K562 (cell line): ENCODE data around the gene IL10RB. TPM values are rescaled to one million over a fixed set of nuclear protein-coding genes. Genes with fewer than 3 reads are reported as not detected.

Experiments
- CBX1 ChIP-seq: sonication (generic); IDR thresholded peaks from 2 replicates; pipeline ENCODE4 v1.6.1; 2016; ENCODE audit warnings: antibody characterized with exemption, low read depth, mild to moderate bottlenecking
- CC2D1A ChIP-seq: fragments of 450-650 bp; IDR thresholded peaks from 2 replicates; pipeline ENCODE4 v1.6.1; 2017; ENCODE audit warnings: mild to moderate bottlenecking
- FOXP4 ChIP-seq: sonication (generic); formaldehyde crosslinking; IDR thresholded peaks from 2 replicates; pipeline ENCODE4 v1.8.0; 2022; ENCODE audit warnings: mild to moderate bottlenecking, missing genetic modification reagents, borderline replicate concordance
- HDAC6 ChIP-seq: IDR thresholded peaks from 2 replicates; pipeline ENCODE4 v1.6.1; 2012; ENCODE audit warnings: low read depth, mild to moderate bottlenecking, control low read depth, inconsistent platforms, low read length, moderate library complexity
- JUNB ChIP-seq: fragments of 450-650 bp; formaldehyde crosslinking; conservative IDR thresholded peaks from 2 replicates; pipeline ENCODE4 v1.4.0; 2020; ENCODE audit warnings: mild to moderate bottlenecking
- MTA2 ChIP-seq: fragments of 450-650 bp; IDR thresholded peaks from 2 replicates; pipeline ENCODE4 v1.6.1; 2016; ENCODE audit warnings: low read depth
- NR2C1 ChIP-seq, 2 experiments: fragments of 450-650 bp; IDR thresholded peaks; 2 replicates each; pipeline ENCODE4 v1.6.1; 2017; ENCODE audit warnings: mild to moderate bottlenecking in 2 of 2, antibody characterized with exemption in 1 of 2, inconsistent platforms in 1 of 2, missing compliant biosample characterization in 1 of 2, missing genetic modification characterization in 1 of 2
- PRDM10 ChIP-seq: fragments of 450-650 bp; IDR thresholded peaks from 2 replicates; pipeline ENCODE4 v1.6.1; 2018; ENCODE audit not compliant: partially characterized antibody
- RFX1 ChIP-seq: fragments of 450-650 bp; IDR thresholded peaks from 2 replicates; pipeline ENCODE4 v1.6.1; 2016; ENCODE audit warnings: mild to moderate bottlenecking, moderate library complexity
- STAT5A ChIP-seq: IDR thresholded peaks from 2 replicates; pipeline ENCODE4 v1.6.1; 2012; ENCODE audit warnings: low read length, inconsistent platforms, borderline replicate concordance
- THRAP3 ChIP-seq: fragments of 450-650 bp; IDR thresholded peaks from 2 replicates; pipeline ENCODE4 v1.6.1; 2016; ENCODE audit warnings: mild to moderate bottlenecking, inconsistent platforms, borderline replicate concordance
- TRIM25 ChIP-seq: fragments of 450-650 bp; IDR thresholded peaks from 2 replicates; pipeline ENCODE4 v1.7.0; 2016; ENCODE audit warnings: borderline replicate concordance
- ZNF354B ChIP-seq: fragments of 250-450 bp; sonication (Bioruptor Pico); IDR thresholded peaks from 2 replicates; pipeline ENCODE4 v1.4.0; 2020
- ZNF511 ChIP-seq: sonication (generic); formaldehyde crosslinking; IDR thresholded peaks from 2 replicates; pipeline ENCODE4 v1.8.0; 2022; ENCODE audit warnings: mild to moderate bottlenecking, missing genetic modification reagents
- ZNF75A ChIP-seq: fragments of 450-650 bp; formaldehyde crosslinking; IDR thresholded peaks from 2 replicates; pipeline ENCODE4 v1.4.0; 2020; ENCODE audit warnings: mild to moderate bottlenecking
- polyA plus RNA-seq, 8 experiments: library from polyadenylated mRNA; depleted of rRNA in 4 of 8; stranded (reverse) in 5 of 8; unstranded in 3 of 8; fragments of >200 nt; fragmentation: Nextera tagmentation in 2 of 8; fragmentation: Illumina TruSeq in 1 of 8; extraction: Ambion mirVana in 2 of 8; extraction: Trizol in 1 of 8; gene quantifications; 2 replicates each; pipeline versions ENCODE4 v1.2.1 to v1.2.3, GENCODE V29; 2011 to 2014; ENCODE audit warnings: inconsistent platforms in 1 of 8, missing spikeins in 1 of 8
- total RNA-seq, 7 experiments: library from RNA; depleted of rRNA in 6 of 7; stranded (reverse); fragments of >200 nt in 6 of 7; fragmentation: Illumina TruSeq in 2 of 7; extraction: Trizol in 2 of 7; gene quantifications; 2 replicates each; pipeline versions ENCODE4 v1.2.1 to v1.2.3, GENCODE V29; 2011 to 2021; ENCODE audit warnings: low replicate concordance in 1 of 7
- TF ChIP-seq, protein P1 (sequence below): fragments of 250-450 bp; sonication (Bioruptor Pico); IDR thresholded peaks from 2 replicates; pipeline ENCODE4 v1.8.0; 2022; ENCODE audit warnings: inconsistent platforms, mild to moderate bottlenecking, moderate library complexity, borderline replicate concordance
- TF ChIP-seq, protein P2 (sequence below): fragments of 250-450 bp; sonication (Bioruptor Pico); IDR thresholded peaks from 2 replicates; pipeline ENCODE4 v1.5.0; 2022; ENCODE audit warnings: mild to moderate bottlenecking

The IL10RB gene
- total and polyA plus RNA-seq, 9 of the 15 experiments (the other 6 are each of a cell fraction or from before 2014, with no cell fraction given), result 10.9 to 33.8 (median 23.0) TPM

GRCh38 chr21:33237486-33237885 is 28.7 kb upstream of the IL10RB start (continued):
- TF ChIP-seq RFX1 (peak; percentile 4; the same call in 1 of the 2 replicates), ZNF511 (no peak), NR2C1 (IDR thresholded peaks at IDR 0.05) (no peak), NR2C1 (tag; IDR thresholded peaks at IDR 0.05) (no peak), STAT5A (no peak), FOXP4 (CRISPR knock-in tag) (no peak), TRIM25 (no peak), HDAC6 (no peak), THRAP3 (no peak), ZNF354B (CRISPR knock-in tag) (no peak), PRDM10 (no peak), ZNF75A (CRISPR knock-in tag) (no peak), MTA2 (no peak), CC2D1A (no peak), JUNB (CRISPR knock-in tag) (0 out of 2 replicates have a peak, but pooled peaks have one; percentile 22), CBX1 (no peak)
- TF ChIP-seq, protein P1, sequence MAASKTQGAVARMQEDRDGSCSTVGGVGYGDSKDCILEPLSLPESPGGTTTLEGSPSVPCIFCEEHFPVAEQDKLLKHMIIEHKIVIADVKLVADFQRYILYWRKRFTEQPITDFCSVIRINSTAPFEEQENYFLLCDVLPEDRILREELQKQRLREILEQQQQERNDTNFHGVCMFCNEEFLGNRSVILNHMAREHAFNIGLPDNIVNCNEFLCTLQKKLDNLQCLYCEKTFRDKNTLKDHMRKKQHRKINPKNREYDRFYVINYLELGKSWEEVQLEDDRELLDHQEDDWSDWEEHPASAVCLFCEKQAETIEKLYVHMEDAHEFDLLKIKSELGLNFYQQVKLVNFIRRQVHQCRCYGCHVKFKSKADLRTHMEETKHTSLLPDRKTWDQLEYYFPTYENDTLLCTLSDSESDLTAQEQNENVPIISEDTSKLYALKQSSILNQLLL (CRISPR knock-in tag), result no peak
- TF ChIP-seq, protein P2, sequence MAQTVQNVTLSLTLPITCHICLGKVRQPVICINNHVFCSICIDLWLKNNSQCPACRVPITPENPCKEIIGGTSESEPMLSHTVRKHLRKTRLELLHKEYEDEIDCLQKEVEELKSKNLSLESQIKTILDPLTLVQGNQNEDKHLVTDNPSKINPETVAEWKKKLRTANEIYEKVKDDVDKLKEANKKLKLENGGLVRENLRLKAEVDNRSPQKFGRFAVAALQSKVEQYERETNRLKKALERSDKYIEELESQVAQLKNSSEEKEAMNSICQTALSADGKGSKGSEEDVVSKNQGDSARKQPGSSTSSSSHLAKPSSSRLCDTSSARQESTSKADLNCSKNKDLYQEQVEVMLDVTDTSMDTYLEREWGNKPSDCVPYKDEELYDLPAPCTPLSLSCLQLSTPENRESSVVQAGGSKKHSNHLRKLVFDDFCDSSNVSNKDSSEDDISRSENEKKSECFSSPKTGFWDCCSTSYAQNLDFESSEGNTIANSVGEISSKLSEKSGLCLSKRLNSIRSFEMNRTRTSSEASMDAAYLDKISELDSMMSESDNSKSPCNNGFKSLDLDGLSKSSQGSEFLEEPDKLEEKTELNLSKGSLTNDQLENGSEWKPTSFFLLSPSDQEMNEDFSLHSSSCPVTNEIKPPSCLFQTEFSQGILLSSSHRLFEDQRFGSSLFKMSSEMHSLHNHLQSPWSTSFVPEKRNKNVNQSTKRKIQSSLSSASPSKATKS (CRISPR knock-in tag), result no peak
